Measurements from ENCODE around the gene FGF12.

DNA sequence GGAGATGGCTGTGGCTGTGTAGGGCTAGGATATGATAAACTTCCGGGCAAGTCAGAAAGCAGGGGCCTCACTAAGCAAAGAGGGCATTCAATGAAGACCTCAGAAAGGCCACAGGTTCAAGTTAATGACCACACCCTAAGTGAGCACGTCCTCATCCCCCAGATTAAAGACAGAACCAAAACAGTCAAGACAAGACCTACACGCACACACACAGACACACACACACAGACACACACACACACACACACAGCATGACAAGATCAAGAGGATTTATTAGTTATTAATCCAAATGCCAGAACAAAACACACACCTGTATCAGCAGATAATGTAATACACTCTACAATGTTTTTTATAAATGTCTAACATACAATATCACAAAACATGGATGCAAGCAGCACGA lies 546.2 kb downstream of the FGF12 start:
- TF ChIP-seq, protein P1, sequence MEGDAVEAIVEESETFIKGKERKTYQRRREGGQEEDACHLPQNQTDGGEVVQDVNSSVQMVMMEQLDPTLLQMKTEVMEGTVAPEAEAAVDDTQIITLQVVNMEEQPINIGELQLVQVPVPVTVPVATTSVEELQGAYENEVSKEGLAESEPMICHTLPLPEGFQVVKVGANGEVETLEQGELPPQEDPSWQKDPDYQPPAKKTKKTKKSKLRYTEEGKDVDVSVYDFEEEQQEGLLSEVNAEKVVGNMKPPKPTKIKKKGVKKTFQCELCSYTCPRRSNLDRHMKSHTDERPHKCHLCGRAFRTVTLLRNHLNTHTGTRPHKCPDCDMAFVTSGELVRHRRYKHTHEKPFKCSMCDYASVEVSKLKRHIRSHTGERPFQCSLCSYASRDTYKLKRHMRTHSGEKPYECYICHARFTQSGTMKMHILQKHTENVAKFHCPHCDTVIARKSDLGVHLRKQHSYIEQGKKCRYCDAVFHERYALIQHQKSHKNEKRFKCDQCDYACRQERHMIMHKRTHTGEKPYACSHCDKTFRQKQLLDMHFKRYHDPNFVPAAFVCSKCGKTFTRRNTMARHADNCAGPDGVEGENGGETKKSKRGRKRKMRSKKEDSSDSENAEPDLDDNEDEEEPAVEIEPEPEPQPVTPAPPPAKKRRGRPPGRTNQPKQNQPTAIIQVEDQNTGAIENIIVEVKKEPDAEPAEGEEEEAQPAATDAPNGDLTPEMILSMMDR (conservative IDR thresholded peaks at IDR 0.05; ENCODE audit: low read depth in 2 of 2) = no peak
- TF ChIP-seq EZH2 (IDR thresholded peaks at IDR 0.05; ENCODE audit: low read depth, unreplicated experiment) (no peak), POLR2AphosphoS5 (IDR thresholded peaks at IDR 0.05; ENCODE audit: low read depth) (no peak), ZNF114 (CRISPR knock-in tag; IDR thresholded peaks at IDR 0.05) (no peak), EZH2phosphoT487 (IDR thresholded peaks at IDR 0.05; ENCODE audit: unreplicated experiment) (no peak), CREB1 (CRISPR knock-in tag; IDR thresholded peaks at IDR 0.05; ENCODE audit: low read depth) (no peak), JUNB (IDR thresholded peaks at IDR 0.05; ENCODE audit: unreplicated experiment) (no peak), NANOG (IDR thresholded peaks at IDR 0.05; ENCODE audit: borderline replicate concordance) (no peak)
- TF ChIP-seq, protein P2, sequence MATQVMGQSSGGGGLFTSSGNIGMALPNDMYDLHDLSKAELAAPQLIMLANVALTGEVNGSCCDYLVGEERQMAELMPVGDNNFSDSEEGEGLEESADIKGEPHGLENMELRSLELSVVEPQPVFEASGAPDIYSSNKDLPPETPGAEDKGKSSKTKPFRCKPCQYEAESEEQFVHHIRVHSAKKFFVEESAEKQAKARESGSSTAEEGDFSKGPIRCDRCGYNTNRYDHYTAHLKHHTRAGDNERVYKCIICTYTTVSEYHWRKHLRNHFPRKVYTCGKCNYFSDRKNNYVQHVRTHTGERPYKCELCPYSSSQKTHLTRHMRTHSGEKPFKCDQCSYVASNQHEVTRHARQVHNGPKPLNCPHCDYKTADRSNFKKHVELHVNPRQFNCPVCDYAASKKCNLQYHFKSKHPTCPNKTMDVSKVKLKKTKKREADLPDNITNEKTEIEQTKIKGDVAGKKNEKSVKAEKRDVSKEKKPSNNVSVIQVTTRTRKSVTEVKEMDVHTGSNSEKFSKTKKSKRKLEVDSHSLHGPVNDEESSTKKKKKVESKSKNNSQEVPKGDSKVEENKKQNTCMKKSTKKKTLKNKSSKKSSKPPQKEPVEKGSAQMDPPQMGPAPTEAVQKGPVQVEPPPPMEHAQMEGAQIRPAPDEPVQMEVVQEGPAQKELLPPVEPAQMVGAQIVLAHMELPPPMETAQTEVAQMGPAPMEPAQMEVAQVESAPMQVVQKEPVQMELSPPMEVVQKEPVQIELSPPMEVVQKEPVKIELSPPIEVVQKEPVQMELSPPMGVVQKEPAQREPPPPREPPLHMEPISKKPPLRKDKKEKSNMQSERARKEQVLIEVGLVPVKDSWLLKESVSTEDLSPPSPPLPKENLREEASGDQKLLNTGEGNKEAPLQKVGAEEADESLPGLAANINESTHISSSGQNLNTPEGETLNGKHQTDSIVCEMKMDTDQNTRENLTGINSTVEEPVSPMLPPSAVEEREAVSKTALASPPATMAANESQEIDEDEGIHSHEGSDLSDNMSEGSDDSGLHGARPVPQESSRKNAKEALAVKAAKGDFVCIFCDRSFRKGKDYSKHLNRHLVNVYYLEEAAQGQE (IDR thresholded peaks at IDR 0.05; ENCODE audit: unreplicated experiment) = no peak
